RWPE2 (cell line): ENCODE results near the gene ARFGEF3.
A peak's percentile ranks its signal among the peaks of the same experiment; 100 is the strongest.

ENCODE experiments used
- ATAC-seq: fragments of 200-7000 bp; cut with Tn5 transposase; 3 replicates; pipeline ENCODE4 v1.9.1; 2021; ENCODE audit warnings: low read depth
- DNase-seq: peaks from one replicate; pipeline ENCODE4 v3.0.0-alpha.2; 2020; ENCODE audit warnings: low spot score
- H3K27ac ChIP-seq: fragments of 450-650 bp; 2 replicates; pipeline ENCODE4 v1.5.1; 2017; ENCODE audit warnings: mild to moderate bottlenecking; ENCODE audit not compliant: poor library complexity, severe bottlenecking
- H3K27me3 ChIP-seq: fragments of 250-450 bp; sonication (Bioruptor Pico); 2 replicates; pipeline ENCODE4 v1.5.1; 2021; ENCODE audit warnings: mild to moderate bottlenecking, moderate library complexity; ENCODE audit not compliant: insufficient read depth, poor library complexity, severe bottlenecking
- H3K36me3 ChIP-seq: fragments of 250-450 bp; sonication (Bioruptor Pico); 2 replicates; pipeline ENCODE4 v1.5.1; 2020; ENCODE audit warnings: low read depth, mild to moderate bottlenecking, moderate library complexity
- H3K4me1 ChIP-seq: fragments of 250-450 bp; sonication (Bioruptor Pico); 2 replicates; pipeline ENCODE4 v1.5.1; 2021; ENCODE audit warnings: mild to moderate bottlenecking, moderate library complexity; ENCODE audit not compliant: insufficient read depth, poor library complexity, severe bottlenecking
- H3K4me3 ChIP-seq: fragments of 250-450 bp; sonication (Bioruptor Pico); 2 replicates; pipeline ENCODE4 v1.5.1; 2021; ENCODE audit warnings: mild to moderate bottlenecking, moderate library complexity; ENCODE audit not compliant: severe bottlenecking
- H3K9me3 ChIP-seq: fragments of 250-450 bp; sonication (Bioruptor Pico); 2 replicates; pipeline ENCODE4 v1.5.1; 2021; ENCODE audit warnings: mild to moderate bottlenecking, moderate library complexity; ENCODE audit not compliant: severe bottlenecking
- CTCF ChIP-seq: fragments of 450-650 bp; IDR thresholded peaks from one replicate; pipeline ENCODE4 v1.5.1; 2017; ENCODE audit warnings: mild to moderate bottlenecking, moderate library complexity; ENCODE audit not compliant: poor library complexity, severe bottlenecking

The ARFGEF3 gene

GRCh38 chr6:138231381-138231886 is 69.7 kb downstream of the ARFGEF3 start:
- TF ChIP-seq CTCF: no peak
- peak overlapping the region; percentile 29 for H3K27ac ChIP-seq
- H3K36me3 ChIP-seq: no peaks in the 10 kb centered on the region
- H3K9me3 ChIP-seq: peaks cover 2% of the 10 kb centered on the region
- H3K4me1 ChIP-seq: peaks cover 16% of the 10 kb centered on the region
- no peak overlapping the region for H3K4me3 ChIP-seq
- DNase-seq (no peak), ATAC-seq (peak; percentile 84)
- no peaks in the 10 kb centered on the region for H3K27me3 ChIP-seq

GRCh38 chr6:138234363-138234762 is 72.6 kb downstream of the ARFGEF3 start:
- H3K27ac ChIP-seq: no peak overlapping the region
- TF ChIP-seq CTCF: no peak
- peaks cover 16% of the 10 kb centered on the region for H3K4me1 ChIP-seq
- no peaks in the 10 kb centered on the region for H3K27me3 ChIP-seq
- H3K4me3 ChIP-seq: no peak overlapping the region
- DNase-seq (no peak), ATAC-seq (peak; percentile 52; the same call in 1 of the 3 replicates)
- no peaks in the 10 kb centered on the region for H3K36me3 ChIP-seq
- peaks cover 2% of the 10 kb centered on the region for H3K9me3 ChIP-seq

- no peak for TF ChIP-seq CTCF
- no peak overlapping the region for H3K4me3 ChIP-seq
- no peak overlapping the region for H3K27ac ChIP-seq
- peaks cover 16% of the 10 kb centered on the region for H3K4me1 ChIP-seq
- ATAC-seq (no peak), DNase-seq (no peak)
- H3K27me3 ChIP-seq: no peaks in the 10 kb centered on the region
- no peaks in the 10 kb centered on the region for H3K36me3 ChIP-seq
- H3K9me3 ChIP-seq: peaks cover 2% of the 10 kb centered on the region
Measured at GRCh38 chr6:138235205-138235604, 73.5 kb downstream of the ARFGEF3 start.

GRCh38 chr6:138235693-138236092 is 74.0 kb downstream of the ARFGEF3 start:
- H3K27ac ChIP-seq: no peak overlapping the region

More at GRCh38 chr6:138235693-138236092, 74.0 kb downstream of the ARFGEF3 start:
- no peaks in the 10 kb centered on the region for H3K27me3 ChIP-seq
- H3K4me1 ChIP-seq: peaks cover 16% of the 10 kb centered on the region
- no peak for TF ChIP-seq CTCF
- peaks cover 2% of the 10 kb centered on the region for H3K9me3 ChIP-seq
- ATAC-seq: no peak
- H3K4me3 ChIP-seq: no peak overlapping the region
- no peaks in the 10 kb centered on the region for H3K36me3 ChIP-seq
- DNase-seq: no peak
